Body of pancreas (tissue), 4 donors: Measurements from ENCODE around the gene SHANK1.

Source experiments
- CTCF ChIP-seq, 7 experiments: fragments of 450-650 bp in 4 of 7; fragments of 200-600 bp in 3 of 7; sonication (generic) in 3 of 7; IDR thresholded peaks; one replicate each; pipeline ENCODE4 v1.5.1; 2016 to 2019; ENCODE audit warnings: antibody characterized with exemption in 7 of 7
- POLR2A ChIP-seq, 3 donors: fragments of 450-650 bp; IDR thresholded peaks; one replicate each; pipeline ENCODE4 v1.6.1; 2016; ENCODE audit warnings: antibody characterized with exemption in 3 of 3, mild to moderate bottlenecking in 2 of 3

- TF ChIP-seq CTCF (IDR thresholded peaks at IDR 0.05) (no peak), POLR2A (IDR thresholded peaks at IDR 0.05) (no peak)
Measured at GRCh38 chr19:50666346-50667176, 53.0 kb downstream of the SHANK1 start.
